ENCODE measurements around the gene ATP1B2.

DNA sequence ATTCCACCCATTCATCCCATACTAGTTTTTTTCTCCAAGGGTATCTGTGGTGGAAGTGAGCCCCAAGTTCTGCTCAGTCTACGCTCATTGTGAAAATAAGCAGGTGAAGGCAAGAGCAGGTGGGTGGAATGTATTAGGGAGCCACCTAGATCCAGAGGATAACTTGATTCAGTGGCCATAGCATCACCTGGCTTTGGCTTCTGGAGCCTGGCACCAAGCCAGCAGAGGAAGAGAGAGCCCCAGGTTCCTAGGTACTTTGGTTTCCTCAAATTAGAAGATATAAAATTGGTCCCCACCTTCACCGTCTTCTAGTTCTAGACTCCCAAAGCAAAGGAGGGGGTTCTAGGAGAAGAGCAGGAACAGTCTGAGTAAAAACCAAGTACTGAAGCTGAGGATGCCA lies 40.1 kb upstream of the ATP1B2 start:
- TF ChIP-seq CTCF (IDR thresholded peaks at IDR 0.05 in 2 of 3, conservative IDR thresholded peaks at IDR 0.05 in 1 of 3; ENCODE audit: borderline replicate concordance in 1 of 3, insufficient read depth in 1 of 3, low read depth in 2 of 3, low read length in 2 of 3), result no peak
- no peak for TF ChIP-seq POLR2A (IDR thresholded peaks at IDR 0.05; ENCODE audit: borderline replicate concordance, extremely low read depth, insufficient read depth, insufficient read length)
- TF ChIP-seq SRF (IDR thresholded peaks at IDR 0.05; ENCODE audit: low read depth), result no peak
- no peak for TF ChIP-seq RAD21 (IDR thresholded peaks at IDR 0.05; ENCODE audit: low read depth)
- TF ChIP-seq, protein P1, sequence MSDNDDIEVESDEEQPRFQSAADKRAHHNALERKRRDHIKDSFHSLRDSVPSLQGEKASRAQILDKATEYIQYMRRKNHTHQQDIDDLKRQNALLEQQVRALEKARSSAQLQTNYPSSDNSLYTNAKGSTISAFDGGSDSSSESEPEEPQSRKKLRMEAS (IDR thresholded peaks at IDR 0.05), result no peak
- TF ChIP-seq SP1 (IDR thresholded peaks at IDR 0.05; ENCODE audit: low read depth), result no peak
- no peak for TF ChIP-seq POLR2AphosphoS5 (IDR thresholded peaks at IDR 0.05; ENCODE audit: low read depth, low read length)
- TF ChIP-seq EZH2 (IDR thresholded peaks at IDR 0.05), result no peak
- TF ChIP-seq ELF1 (IDR thresholded peaks at IDR 0.05; ENCODE audit: borderline replicate concordance, low read depth), result no peak
- TF ChIP-seq ZNF274 (IDR thresholded peaks at IDR 0.05; ENCODE audit: low read depth, low read length), result no peak
- no peak for TF ChIP-seq JUND (IDR thresholded peaks at IDR 0.05)
- no peak for TF ChIP-seq EGR1 (IDR thresholded peaks at IDR 0.05; ENCODE audit: low read depth)
- no peak for TF ChIP-seq SIN3A (IDR thresholded peaks at IDR 0.05; ENCODE audit: low read depth)
- no peak for TF ChIP-seq EZH2phosphoT487 (IDR thresholded peaks at IDR 0.05; ENCODE audit: borderline replicate concordance)

All from HCT116 (cell line).